ENCODE measurements around the gene ZBTB47.

ZBTB47 gene

GRCh38 chr3:42708611-42709151 lies 55.2 kb downstream of the ZBTB47 start:
- DNase-seq (ENCODE audit: insufficient read length, low spot score): no peak
- FAIRE-seq: no peak

GRCh38 chr3:42709621-42710020 lies 56.1 kb downstream of the ZBTB47 start:
- FAIRE-seq (no peak), DNase-seq (ENCODE audit: insufficient read length, low spot score) (no peak)

DNA sequence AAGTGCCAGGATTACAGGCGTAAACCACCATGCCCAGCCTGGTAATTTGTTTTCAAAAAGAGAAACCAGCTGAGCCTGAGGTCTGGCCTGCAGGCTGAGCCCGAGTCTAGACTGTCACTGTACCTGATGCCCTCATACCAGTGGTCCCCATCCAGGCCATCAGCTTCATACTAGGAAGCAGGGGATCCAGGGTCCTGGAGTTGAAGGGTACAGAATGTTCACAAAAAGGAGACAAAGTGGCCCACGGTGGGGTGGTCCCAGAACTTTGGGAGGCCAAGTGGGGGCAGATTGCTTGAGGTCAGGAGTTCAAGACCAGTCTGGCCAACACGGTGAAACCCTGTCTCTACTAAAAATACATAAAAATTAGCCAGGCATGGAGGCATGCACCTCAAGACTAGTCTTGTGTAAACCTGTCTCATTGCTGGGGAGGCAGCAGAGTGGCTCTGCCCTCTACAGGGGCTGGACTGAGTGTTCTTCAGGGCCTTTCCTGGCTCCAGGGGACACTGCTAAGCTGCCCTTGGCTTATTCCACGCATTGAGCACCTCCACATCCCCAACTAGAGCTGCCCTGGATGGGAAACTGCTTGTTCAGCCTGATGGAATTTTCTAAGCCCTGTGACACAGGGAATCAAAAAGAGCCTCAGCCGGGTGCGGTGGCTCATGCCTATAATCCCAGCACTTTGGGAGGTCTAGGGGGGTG lies 57.0 kb downstream of the ZBTB47 start:
- FAIRE-seq (no peak), DNase-seq (ENCODE audit: insufficient read length, low spot score) (no peak)

GRCh38 chr3:42711491-42712343 lies 58.2 kb downstream of the ZBTB47 start:
- DNase-seq (ENCODE audit: insufficient read length, low spot score): no peak
- no peak for FAIRE-seq

DNA sequence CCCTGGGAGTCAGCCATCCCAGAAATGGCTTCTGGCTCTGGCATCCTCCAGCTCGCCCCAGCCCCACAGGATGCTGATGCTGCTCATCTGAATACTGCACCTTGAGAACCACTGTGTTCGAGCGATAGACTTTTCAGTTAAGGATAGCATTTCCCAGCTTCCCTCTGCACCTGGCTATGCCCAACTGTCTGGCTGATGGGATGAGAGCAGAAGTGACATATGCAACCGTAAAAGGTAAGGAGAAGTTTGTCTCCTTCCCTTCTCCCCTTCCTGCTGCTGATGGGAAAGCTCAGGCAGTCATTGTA lies 58.8 kb downstream of the ZBTB47 start:
- FAIRE-seq (no peak), DNase-seq (ENCODE audit: insufficient read length, low spot score) (no peak)

GRCh38 chr3:42712688-42713372 lies 59.3 kb downstream of the ZBTB47 start:
- DNase-seq (ENCODE audit: insufficient read length, low spot score): no peak
- no peak for FAIRE-seq

GRCh38 chr3:42713747-42714146 lies 60.2 kb downstream of the ZBTB47 start:
- no peak for DNase-seq (ENCODE audit: insufficient read length, low spot score)
- no peak for FAIRE-seq

DNA sequence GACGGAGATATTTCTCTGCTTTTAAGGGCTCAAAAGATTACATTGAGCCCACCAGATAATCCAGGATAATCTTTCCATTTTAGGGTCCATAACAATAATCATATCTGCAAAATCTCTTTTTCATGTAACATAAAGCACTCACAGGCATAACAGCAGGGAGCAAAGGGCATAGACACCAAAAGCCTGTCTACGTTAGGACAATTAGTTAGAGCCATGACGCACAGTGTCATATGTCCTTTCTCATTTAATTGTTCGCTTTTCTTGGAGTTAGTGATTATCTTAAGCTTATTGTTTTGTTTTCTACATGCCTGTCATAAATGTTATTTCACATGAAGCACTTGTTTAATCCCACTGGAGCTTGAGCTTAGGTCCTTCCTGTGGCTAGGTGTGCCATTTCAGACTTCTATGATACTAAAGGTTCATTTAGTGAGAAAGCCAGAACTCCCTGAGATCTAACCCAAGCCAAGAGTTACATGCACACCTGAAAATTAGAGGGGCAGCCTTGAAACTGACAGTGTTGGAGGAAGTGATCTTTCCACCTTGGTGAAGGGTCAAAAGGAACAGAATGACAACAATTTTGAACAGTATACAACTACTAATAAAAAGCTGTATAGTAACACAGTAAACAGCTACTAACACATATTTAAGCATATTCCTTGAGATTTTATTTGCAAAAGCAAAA lies 60.8 kb downstream of the ZBTB47 start:
- DNase-seq (ENCODE audit: insufficient read length, low spot score): no peak
- FAIRE-seq: no peak
